Keratinocyte (primary cell): ENCODE measurements around the gene UCMA. TPM values are rescaled to one million over a fixed set of nuclear protein-coding genes. Genes with fewer than 3 reads are reported as not detected.
"Not testable (repeated sequence)": the region's sequence is repeated elsewhere in the genome, so short reads cannot be mapped to it uniquely, and the experiment has no call there.

ENCODE experiments used
- DNase-seq: peaks from one replicate; pipeline ENCODE4 v3.0.0-alpha.2; 2011; ENCODE audit warnings: low read depth, missing footprints, low spot score
- FAIRE-seq: peaks from 2 replicates; lab custom pipeline; 2011; peaks lifted over from hg19 to GRCh38; lab: Jason Lieb, UNC
- H2AFZ ChIP-seq: 2 replicates; pipeline ENCODE4 v1.6.0; 2012; ENCODE audit warnings: low read length, control low read depth, inconsistent platforms; ENCODE audit not compliant: control insufficient read depth
- H3K27ac ChIP-seq: 2 replicates; pipeline ENCODE4 v1.5.1; 2011; ENCODE audit warnings: low read length; ENCODE audit not compliant: control insufficient read depth, insufficient read depth
- H3K27me3 ChIP-seq: 3 replicates; pipeline ENCODE4 v1.6.0; 2011; ENCODE audit warnings: low read length; ENCODE audit not compliant: control insufficient read depth, insufficient read depth; ENCODE audit errors: extremely low read depth
- H3K36me3 ChIP-seq, 2 experiments: 2 replicates in 1 of 2; 3 replicates in 1 of 2; pipeline ENCODE4 v1.5.1; 2011; ENCODE audit warnings: low read length in 2 of 2, mild to moderate bottlenecking in 1 of 2; ENCODE audit not compliant: control insufficient read depth in 2 of 2, insufficient read depth in 2 of 2; ENCODE audit errors: extremely low read depth in 1 of 2
- H3K4me1 ChIP-seq: 3 replicates; pipeline ENCODE4 v1.5.1; 2011; ENCODE audit warnings: low read length; ENCODE audit not compliant: control insufficient read depth, insufficient read depth; ENCODE audit errors: extremely low read depth
- H3K4me2 ChIP-seq: 3 replicates; pipeline ENCODE4 v1.6.0; 2011; ENCODE audit warnings: low read depth, low read length; ENCODE audit not compliant: control insufficient read depth, insufficient read depth; ENCODE audit errors: extremely low read depth
- H3K4me3 ChIP-seq, 3 experiments: fragments of 200-600 bp in 1 of 3; sonication (generic) in 1 of 3; 2 replicates in 2 of 3; 3 replicates in 1 of 3; pipeline ENCODE4 v1.5.1; 2011 to 2016; ENCODE audit warnings: low read length in 3 of 3, mild to moderate bottlenecking in 3 of 3, control low read depth in 2 of 3, inconsistent platforms in 1 of 3, low read depth in 1 of 3, mixed read lengths in 1 of 3, mixed run types in 1 of 3, moderate library complexity in 1 of 3; ENCODE audit not compliant: control insufficient read depth in 2 of 3, insufficient read depth in 2 of 3; ENCODE audit errors: extremely low read depth in 1 of 3
- H3K79me2 ChIP-seq: 2 replicates; pipeline ENCODE4 v1.6.0; 2012; ENCODE audit warnings: low read length; ENCODE audit not compliant: control insufficient read depth, insufficient read depth
- H3K9ac ChIP-seq: 3 replicates; pipeline ENCODE4 v1.6.0; 2011; ENCODE audit warnings: low read length; ENCODE audit not compliant: control insufficient read depth, insufficient read depth; ENCODE audit errors: extremely low read depth
- H3K9me1 ChIP-seq: 3 replicates; pipeline ENCODE4 v1.6.0; 2011; ENCODE audit warnings: low read length; ENCODE audit not compliant: control insufficient read depth, insufficient read depth; ENCODE audit errors: extremely low read depth
- H3K9me3 ChIP-seq: 2 replicates; pipeline ENCODE4 v1.5.1; 2012; ENCODE audit warnings: low read depth, low read length; ENCODE audit not compliant: control insufficient read depth
- H4K20me1 ChIP-seq: 3 replicates; pipeline ENCODE4 v1.6.0; 2011; ENCODE audit warnings: low read length; ENCODE audit not compliant: control insufficient read depth, insufficient read depth; ENCODE audit errors: extremely low read depth
- EZH2 ChIP-seq: IDR thresholded peaks from one replicate; pipeline ENCODE4 v1.6.1; 2012; ENCODE audit warnings: inconsistent platforms, mild to moderate bottlenecking, low read length, moderate library complexity
- dilution Hi-C: fragments of 300-500 bp; cut with MboI; formaldehyde crosslinking; loops from one replicate; pipeline ENCODE4 v1.7.0; 2020; ENCODE audit warnings: low sequenced_read_pairs; ENCODE audit not compliant: extremely low pct_ligation_motif_present
- polyA plus RNA-seq, 5 experiments: library from polyadenylated mRNA; depleted of rRNA in 3 of 5; stranded (reverse) in 3 of 5; stranded (forward) in 1 of 5; unstranded in 1 of 5; fragments of >200 nt; gene quantifications; 1 replicate in 1 of 5; 2 replicates in 3 of 5; 3 replicates in 1 of 5; pipeline versions ENCODE4 v1.2.1 to v1.2.3, GENCODE V29; 2011 to 2012; ENCODE audit warnings: missing spikeins in 2 of 5, low read depth in 1 of 5, low replicate concordance in 1 of 5
- TF ChIP-seq, protein P1 (sequence below), 3 experiments: IDR thresholded peaks in 1 of 3; conservative IDR thresholded peaks in 1 of 3; optimal IDR thresholded peaks in 1 of 3; 2 replicates in 2 of 3; 3 replicates in 1 of 3; pipeline versions ENCODE3 to v1.5.1; 2011; ENCODE audit warnings: low read length in 3 of 3, mild to moderate bottlenecking in 3 of 3, moderate library complexity in 2 of 3, control low read depth in 1 of 3, inconsistent platforms in 1 of 3; ENCODE audit not compliant: insufficient read depth in 2 of 3; ENCODE audit errors: extremely low read depth in 1 of 3

The UCMA gene
- polyA plus RNA-seq, 1 donor (not counting 4 experiments of a cell fraction or from before 2014, with no cell fraction given) = not detected

DNA sequence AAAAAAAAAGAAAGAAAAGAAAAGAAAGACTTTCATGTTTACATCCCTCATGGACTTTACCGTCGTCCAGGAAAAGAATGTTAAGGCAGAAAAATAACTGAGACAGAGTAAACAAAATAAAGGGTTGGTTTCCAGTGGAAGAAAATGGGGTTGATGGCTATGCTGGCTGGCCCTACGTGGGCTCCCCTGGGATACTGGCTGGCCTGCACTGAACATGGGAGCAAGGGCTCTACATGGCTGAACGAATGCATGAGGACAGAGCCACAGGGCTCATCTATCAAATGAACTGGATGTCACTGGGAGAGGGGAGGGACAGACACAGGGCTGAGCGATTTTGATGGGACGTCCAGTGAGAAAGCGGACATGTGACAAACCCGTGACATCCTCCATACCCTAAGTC is 2.5 kb upstream of the UCMA start:
- H3K9ac ChIP-seq = no peak overlapping the region
- no peaks in the 10 kb centered on the region for H3K36me3 ChIP-seq
- no peak overlapping the region for H2AFZ ChIP-seq
- H3K9me3 ChIP-seq = no peaks in the 10 kb centered on the region
- H3K79me2 ChIP-seq = no peaks in the 10 kb centered on the region
- TF ChIP-seq EZH2 = no peak
- TF ChIP-seq, protein P1, sequence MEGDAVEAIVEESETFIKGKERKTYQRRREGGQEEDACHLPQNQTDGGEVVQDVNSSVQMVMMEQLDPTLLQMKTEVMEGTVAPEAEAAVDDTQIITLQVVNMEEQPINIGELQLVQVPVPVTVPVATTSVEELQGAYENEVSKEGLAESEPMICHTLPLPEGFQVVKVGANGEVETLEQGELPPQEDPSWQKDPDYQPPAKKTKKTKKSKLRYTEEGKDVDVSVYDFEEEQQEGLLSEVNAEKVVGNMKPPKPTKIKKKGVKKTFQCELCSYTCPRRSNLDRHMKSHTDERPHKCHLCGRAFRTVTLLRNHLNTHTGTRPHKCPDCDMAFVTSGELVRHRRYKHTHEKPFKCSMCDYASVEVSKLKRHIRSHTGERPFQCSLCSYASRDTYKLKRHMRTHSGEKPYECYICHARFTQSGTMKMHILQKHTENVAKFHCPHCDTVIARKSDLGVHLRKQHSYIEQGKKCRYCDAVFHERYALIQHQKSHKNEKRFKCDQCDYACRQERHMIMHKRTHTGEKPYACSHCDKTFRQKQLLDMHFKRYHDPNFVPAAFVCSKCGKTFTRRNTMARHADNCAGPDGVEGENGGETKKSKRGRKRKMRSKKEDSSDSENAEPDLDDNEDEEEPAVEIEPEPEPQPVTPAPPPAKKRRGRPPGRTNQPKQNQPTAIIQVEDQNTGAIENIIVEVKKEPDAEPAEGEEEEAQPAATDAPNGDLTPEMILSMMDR (optimal IDR thresholded peaks at IDR 0.05 in 1 of 3, IDR thresholded peaks at IDR 0.05 in 1 of 3, conservative IDR thresholded peaks at IDR 0.05 in 1 of 3; ENCODE audit: extremely low read depth in 1 of 3, insufficient read depth in 2 of 3, low read length in 3 of 3) = no peak
- no peaks in the 10 kb centered on the region for H3K9me1 ChIP-seq
- no peaks in the 10 kb centered on the region for H3K4me1 ChIP-seq
- dilution Hi-C loops = no loop called here
- FAIRE-seq = no peak
- H3K4me3 ChIP-seq = no peak overlapping the region
- H3K27me3 ChIP-seq = peaks cover 3% of the 10 kb centered on the region
- no peak overlapping the region for H3K27ac ChIP-seq
- DNase-seq = no peak
- no peak overlapping the region for H3K4me2 ChIP-seq
- no peaks in the 10 kb centered on the region for H4K20me1 ChIP-seq

DNA sequence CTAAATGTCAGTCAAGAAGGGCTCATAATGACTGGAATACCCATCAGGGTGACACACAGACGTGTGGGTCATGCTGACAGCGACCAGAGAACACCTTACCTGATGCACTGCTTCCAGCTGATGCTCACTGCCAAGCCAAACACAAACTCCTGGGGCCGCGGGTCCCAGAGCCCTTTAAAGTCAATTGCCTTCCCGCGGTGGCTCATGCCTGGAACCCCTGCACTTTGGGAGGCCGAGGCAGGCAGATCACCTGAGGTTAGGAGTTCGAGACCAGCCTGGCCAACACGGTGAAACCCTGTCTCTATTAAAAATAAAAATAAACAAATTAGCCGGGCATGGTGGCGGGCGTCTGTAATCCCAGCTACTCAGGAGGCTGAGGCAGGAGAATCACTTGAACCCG is 562 bp upstream of the UCMA start:
- H3K9ac ChIP-seq, H3K4me1 ChIP-seq, H4K20me1 ChIP-seq, H3K36me3 ChIP-seq, H2AFZ ChIP-seq, dilution Hi-C loops, H3K4me3 ChIP-seq, H3K9me3 ChIP-seq, H3K79me2 ChIP-seq, FAIRE-seq, DNase-seq, H3K4me2 ChIP-seq, H3K27me3 ChIP-seq, H3K9me1 ChIP-seq, H3K27ac ChIP-seq: not testable (repeated sequence)

DNA sequence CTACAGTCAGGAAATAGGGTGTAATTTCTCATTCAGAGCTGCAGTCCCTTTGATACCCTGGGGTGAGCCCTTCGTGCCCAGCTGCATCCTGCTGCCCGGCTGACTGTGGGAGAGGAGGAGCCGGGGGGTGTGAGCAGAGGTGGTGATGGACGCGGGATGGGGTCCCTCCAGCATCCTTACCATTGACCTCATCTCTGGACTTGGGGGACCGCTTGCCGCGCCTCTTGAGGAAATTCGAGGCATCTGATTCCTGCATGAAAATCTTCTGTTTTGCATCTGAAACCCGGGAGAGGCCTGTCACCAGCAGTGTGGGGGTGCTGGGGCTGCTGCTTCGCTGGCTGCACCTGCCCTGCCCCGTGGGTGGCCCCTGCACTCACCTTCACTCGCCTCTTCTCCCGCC is 816 bp downstream of the UCMA start:
- Histone ChIP-seq H3K9ac (no peak overlapping the region), H4K20me1 (no peaks in the 10 kb centered on the region), H3K4me2 (no peak overlapping the region), H3K4me3 (no peak overlapping the region), H3K9me3 (no peaks in the 10 kb centered on the region), H3K27ac (no peak overlapping the region), H2AFZ (no peak overlapping the region), H3K9me1 (no peaks in the 10 kb centered on the region), H3K36me3 (no peaks in the 10 kb centered on the region), H3K4me1 (no peaks in the 10 kb centered on the region), H3K27me3 (peaks cover 3% of the 10 kb centered on the region), H3K79me2 (no peaks in the 10 kb centered on the region)
- dilution Hi-C loops = no loop called here
- DNase-seq (no peak), FAIRE-seq (no peak)
- TF ChIP-seq EZH2 = no peak
- TF ChIP-seq, protein P1 (optimal IDR thresholded peaks at IDR 0.05 in 1 of 3, IDR thresholded peaks at IDR 0.05 in 1 of 3, conservative IDR thresholded peaks at IDR 0.05 in 1 of 3; ENCODE audit: extremely low read depth in 1 of 3, insufficient read depth in 2 of 3, low read length in 3 of 3) = no peak
